IPS-18c (cell line): ENCODE data around the gene CAMK2B.

ENCODE experiments used
- H3K4me3 ChIP-seq: 2 replicates; pipeline ENCODE4 v1.7.0; 2013; ENCODE audit warnings: low read depth, mild to moderate bottlenecking, low read length, moderate library complexity; ENCODE audit not compliant: insufficient read depth
- H3K9me3 ChIP-seq: one replicate; pipeline ENCODE4 v1.6.1; 2013; ENCODE audit warnings: mild to moderate bottlenecking, low read length, moderate library complexity; ENCODE audit not compliant: control insufficient read depth, insufficient read depth

The CAMK2B gene

DNA sequence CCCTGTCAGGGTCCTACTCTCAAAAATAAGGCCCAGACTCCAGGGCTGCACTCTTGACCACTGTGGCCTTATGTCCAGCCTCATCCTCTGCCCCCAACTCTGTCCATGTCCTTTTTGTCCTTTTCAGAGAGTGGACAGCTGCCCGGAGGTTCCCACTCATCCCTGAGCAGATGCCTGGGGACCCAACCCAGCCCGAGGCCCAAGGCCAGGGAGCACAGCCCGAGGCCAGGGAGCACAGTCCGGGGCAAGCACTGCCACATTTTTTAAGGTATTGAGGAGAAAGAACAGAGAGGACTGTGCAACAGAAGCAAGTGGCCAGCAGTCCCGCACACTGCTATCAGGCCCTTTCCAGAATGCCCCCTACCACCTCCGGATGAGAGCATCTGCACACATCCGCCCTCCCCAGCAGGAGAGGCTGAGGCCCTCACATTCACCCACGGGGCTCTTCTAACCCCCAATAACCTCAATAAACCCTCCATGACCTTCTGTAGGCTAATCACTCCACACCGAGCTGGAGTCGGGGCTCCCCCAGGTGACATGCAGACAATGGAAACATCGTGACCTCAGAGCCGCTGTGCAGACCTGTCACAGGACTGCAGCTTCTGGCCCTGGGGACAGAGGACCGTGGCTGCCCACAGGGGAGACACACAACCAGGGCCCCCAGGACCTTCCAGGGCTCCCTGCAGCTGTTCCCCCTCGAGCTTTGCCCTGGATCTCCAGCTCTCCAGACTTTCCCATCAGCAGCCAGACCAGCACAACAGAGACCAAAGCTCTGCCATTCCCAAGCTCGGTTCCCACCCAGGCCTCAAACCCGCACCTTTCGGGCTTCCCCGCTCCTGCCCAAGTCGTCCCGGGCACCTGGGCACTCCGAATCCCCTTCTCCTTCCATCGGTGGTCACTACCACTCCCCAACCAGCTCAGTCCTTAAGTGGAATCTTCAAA, 51.4 kb downstream of the CAMK2B start:
- no peaks in the 10 kb centered on the region for H3K9me3 ChIP-seq

DNA sequence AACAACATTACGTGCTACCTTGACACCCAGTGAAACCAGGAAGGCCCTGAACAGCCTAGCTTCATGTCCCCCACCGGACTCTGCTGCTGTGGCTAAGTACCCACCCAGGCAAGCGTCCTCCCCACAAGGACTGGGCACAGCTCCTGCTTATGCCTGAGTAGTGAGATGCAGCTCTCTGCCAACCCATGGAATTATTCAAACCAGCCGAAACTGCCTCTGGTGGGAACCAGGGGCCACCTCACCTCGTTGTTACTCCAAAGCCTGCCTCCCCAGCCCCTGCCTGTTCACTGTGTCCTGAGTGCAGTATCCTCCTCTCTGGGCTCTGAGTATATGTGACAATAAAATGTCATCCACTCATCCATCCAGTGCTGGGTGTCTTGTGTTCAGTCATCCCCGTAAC, 52.4 kb downstream of the CAMK2B start:
- Histone ChIP-seq H3K9me3 (no peaks in the 10 kb centered on the region), H3K4me3 (no peak overlapping the region)

More for the DNA sequence above, 51.4 kb downstream of the CAMK2B start:
- H3K4me3 ChIP-seq: no peak overlapping the region

DNA sequence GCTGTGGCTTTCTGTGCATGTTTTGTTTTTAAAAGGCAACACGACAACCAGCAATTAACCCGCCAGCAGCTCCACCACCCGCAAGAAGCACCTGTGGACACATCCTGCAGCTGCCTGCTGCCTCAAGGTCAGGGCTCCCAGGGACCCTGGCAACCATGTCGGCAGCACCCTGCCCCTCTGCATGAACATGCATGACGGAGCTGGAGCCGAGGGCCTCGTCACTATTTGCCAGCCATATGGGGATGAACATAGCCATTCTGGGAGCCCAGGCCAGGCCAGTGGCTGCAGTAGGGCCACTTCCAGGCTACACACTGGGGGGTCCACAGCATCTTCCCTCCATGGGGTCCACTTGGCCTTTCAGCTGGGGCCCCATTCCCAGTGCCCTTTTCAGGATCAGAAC, 52.9 kb downstream of the CAMK2B start:
- H3K4me3 ChIP-seq: no peak overlapping the region

DNA sequence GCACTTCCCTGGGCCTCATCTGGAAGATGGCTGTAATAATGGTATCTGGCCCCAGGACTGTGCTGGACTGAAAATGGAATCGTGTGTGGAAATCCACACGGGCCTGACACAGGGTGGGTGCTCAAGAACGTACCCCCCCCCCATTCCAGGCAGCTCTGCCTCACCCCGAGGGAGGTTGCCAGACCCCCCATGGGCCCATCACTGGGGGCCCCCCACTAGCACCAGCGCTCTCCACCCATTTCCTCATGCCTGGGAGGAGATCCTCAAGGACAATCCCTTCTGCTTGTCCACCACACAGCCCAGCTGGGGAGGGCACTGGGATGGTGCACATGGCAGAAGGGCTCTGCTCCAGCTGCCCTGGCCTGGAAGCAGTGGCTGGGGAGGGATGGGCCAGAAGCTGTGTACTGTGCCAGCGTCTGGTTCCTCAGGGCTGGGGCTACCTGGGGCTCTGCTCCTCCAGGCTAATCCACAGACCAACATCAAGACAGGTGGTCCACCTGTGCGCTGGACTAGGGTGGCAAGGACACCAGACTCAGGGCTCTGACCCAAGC, 55.4 kb downstream of the CAMK2B start:
- no peaks in the 10 kb centered on the region for H3K9me3 ChIP-seq
- no peak overlapping the region for H3K4me3 ChIP-seq

More for the DNA sequence above, 52.9 kb downstream of the CAMK2B start:
- no peaks in the 10 kb centered on the region for H3K9me3 ChIP-seq

DNA sequence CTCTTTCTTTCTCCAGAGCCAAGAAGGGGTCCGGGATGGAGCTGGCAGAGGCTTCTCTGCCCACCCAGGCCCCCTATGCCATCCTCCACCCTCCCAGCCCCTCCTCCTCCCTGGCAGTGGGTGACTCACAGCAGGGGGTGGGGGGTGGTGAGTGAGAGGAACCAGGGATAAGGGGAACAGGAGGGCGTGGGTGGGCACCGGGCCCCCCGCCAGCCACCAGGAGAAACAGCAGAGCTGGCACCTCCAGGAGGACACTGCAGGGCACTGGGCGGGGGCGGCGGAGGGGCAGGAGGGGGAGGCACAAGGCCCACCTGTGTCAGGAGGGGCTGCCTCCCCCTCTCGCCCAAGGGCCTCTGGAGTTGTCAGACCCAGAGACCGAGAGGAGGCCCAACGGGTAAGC, 56.0 kb downstream of the CAMK2B start:
- H3K4me3 ChIP-seq: no peak overlapping the region
- no peaks in the 10 kb centered on the region for H3K9me3 ChIP-seq

DNA sequence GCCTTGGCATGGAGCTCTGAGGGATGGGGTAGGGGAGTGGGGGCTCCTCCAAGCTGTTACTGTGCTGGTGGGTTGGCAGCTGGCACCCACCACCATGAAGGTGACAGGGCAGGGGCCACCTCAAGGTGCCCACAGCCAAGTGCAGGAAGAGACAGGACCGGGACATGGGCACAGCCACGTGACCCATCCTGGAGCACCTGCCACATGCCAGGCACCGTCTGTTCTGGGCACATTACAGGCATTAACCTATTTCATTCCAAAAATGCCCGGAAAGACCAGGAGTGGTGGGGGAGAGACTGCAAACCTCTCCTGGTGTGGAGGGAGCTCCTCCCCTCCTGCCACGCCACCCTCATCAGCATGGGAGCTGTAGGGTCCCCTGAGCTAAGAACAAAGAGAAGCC, 56.7 kb downstream of the CAMK2B start:
- no peak overlapping the region for H3K4me3 ChIP-seq
- H3K9me3 ChIP-seq: no peaks in the 10 kb centered on the region

DNA sequence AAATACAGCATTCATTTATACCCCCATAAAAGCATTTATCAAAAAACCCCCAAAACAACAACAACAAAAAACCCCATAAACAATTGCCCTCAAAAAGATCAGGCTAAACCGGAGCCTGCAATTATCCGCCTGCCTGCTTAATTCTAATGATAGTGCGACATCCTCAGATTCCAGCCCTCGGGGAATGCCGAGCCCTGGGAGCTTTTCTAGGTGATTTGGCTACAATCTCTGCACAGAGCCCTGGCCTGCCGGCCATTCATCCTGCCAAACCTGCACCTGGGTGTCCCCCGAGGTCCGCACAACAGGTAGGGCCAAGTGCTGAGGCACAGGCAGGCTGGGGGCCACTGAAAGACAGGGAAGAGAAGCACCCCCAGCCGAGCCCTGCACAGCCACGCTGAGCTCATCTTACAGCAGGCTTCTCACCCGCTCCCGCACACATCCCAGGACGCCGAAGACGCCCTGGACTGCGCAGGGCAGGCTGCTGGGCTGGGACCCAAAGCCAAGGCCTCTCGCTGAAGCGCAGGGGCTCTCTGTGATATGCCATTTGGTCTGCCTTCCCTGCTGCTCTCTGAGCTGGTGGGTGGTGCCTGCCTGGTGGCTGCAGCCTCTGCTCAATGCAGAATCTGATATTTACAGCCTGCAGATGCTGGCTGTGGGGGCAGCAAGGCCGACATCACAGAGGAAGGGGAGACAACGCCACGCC, 57.5 kb downstream of the CAMK2B start:
- H3K9me3 ChIP-seq: no peaks in the 10 kb centered on the region
- H3K4me3 ChIP-seq: no peak overlapping the region

DNA sequence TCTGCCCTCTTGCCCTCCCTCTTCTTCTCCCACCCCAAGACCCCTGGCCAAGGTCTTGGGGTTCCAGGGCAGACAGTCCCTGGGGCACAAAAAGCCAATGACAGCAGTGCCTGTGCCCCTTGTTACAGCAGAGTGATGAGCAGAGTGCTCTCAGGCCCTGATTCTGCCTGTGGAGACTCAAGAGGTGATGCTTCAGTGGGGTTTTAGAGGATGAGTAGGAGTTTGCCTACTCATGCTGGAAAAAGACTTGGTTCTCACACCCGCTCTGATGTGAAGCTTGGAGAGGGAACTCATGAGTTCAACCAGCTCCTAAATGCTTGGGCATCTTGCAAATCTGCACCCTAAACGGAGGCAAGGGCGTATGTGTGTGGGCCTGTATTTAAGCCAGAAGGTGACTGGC, 58.2 kb downstream of the CAMK2B start:
- Histone ChIP-seq H3K4me3 (no peak overlapping the region), H3K9me3 (no peaks in the 10 kb centered on the region)

DNA sequence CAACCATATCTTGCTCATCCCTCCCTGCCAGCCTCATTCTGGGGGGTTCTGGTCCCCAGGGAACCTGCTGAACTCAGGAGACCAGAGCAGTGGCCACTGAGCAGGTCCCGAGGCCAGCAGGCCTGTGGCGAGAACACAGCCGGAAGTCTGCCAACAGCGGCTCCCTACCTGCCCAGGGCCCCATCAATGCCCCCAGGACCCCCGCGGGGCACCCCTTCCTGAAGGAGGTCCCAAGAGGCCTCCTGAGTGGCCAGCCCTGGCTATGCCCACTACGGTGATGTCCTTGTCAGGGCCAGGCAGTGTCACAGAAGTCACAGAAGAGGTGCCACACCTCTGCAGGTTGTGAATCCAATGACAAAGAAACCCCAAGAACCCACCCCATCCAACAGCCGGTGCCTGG, 58.9 kb downstream of the CAMK2B start:
- no peaks in the 10 kb centered on the region for H3K9me3 ChIP-seq
- no peak overlapping the region for H3K4me3 ChIP-seq

DNA sequence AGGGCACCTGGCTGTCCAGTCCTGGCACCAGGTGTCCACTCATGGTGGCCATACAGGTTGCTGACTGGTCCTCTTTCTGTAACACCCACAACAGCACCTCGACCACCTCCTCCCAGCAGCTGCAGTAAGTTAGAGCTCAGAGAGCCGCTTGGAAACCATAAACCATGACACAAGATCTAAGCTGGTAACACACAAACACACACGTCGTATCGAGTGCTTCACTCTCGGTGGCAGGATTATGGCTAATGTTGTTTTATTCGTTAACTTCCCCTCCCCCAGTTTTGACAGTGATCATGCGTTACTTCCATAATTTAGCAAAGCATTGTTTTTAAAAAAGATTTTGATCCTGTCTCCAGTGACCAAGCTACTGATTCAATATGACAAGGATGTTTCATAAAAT, 59.7 kb downstream of the CAMK2B start:
- Histone ChIP-seq H3K4me3 (no peak overlapping the region), H3K9me3 (no peaks in the 10 kb centered on the region)

DNA sequence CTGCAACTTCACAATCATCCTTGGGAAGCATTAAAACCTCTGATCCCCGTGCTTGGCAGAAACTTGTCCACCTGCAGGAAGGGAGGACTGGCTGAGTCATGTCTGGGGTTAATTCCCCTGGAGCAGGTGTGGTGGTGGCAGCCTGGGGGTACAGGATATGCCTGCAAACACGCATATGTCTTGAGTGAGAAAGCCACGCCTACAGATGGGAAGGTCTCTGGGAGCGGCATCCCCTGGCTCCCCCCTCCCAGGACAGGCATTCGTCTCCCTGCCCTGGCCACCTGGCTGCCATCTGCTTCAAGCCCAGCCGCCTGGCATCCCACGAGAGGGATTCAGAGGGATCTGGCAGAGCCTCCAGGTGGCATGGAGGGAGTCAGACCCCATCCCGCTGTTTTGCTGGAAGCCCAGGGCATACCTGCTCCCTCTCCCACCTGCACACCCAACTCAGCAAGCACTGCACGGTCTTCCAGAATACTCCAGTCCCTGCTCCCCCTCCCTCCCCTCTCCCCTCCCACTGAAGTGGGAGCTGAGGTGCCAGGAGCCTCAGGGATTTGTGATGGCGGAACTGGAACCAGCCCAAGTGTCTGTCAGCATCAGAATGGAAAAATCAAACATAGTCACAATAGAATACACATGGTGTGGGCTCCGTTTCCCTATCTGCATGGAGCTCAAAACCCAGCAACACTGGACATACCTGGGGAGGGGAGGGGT, 61.0 kb downstream of the CAMK2B start:
- H3K4me3 ChIP-seq: no peak overlapping the region

DNA sequence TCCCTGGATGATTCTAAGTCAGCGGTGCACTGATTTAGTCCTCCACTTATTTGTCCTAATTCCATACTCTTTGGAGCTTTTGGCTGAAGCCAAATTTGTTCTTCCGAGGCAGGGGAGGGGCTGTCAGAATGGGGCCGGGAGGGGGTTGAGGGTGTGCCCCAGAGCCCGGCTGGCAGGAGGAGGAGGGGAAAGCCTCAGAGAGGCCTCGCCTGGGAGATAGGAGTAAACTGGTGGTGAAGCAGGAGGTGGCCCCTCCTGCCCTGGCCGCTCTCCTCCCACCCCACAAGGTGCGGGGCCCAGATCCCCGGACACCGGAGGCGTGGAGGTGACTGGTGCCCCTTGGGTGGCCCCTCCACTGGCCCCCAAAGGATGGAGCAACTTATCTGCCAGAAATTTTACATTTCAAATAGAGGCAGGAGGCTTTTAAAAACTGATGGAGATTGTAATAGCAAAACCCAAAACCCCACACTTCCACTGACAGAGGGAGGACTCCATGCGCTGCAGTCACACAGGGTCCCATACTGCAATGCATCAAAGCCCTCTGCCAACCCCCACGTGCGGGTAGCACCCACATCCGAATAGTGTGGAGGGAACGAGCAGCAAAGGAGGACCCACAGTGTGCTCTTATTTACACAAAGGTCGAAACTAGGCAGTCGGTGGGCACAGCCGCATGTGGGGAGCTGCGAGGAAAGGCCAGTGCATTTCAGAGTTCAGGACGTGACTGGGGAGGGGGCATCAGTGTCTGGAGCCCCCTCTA, 61.9 kb downstream of the CAMK2B start:
- Histone ChIP-seq H3K9me3 (no peaks in the 10 kb centered on the region), H3K4me3 (no peak overlapping the region)

More for the DNA sequence above, 61.0 kb downstream of the CAMK2B start:
- H3K9me3 ChIP-seq: no peaks in the 10 kb centered on the region

DNA sequence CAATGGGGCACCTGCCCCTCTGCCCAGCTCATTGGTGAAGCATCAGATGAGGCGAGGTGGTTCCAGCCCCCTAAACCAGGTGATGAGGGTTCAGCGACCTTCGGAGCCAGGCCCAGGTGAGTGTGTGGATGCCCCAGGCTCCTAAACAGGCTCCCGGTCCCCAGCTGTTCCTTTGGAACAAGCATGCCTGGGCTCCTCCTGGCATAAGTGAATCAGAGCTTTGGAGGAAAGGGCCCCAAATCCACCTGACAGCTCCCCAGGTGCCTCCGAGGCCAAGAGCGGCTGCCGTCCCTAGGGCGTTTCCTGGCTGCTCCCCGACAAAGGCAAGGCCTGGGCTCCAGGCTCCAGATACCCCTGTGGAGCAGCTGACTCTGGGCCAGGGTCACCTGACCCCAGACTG, 63.4 kb downstream of the CAMK2B start:
- H3K4me3 ChIP-seq: no peak overlapping the region

DNA sequence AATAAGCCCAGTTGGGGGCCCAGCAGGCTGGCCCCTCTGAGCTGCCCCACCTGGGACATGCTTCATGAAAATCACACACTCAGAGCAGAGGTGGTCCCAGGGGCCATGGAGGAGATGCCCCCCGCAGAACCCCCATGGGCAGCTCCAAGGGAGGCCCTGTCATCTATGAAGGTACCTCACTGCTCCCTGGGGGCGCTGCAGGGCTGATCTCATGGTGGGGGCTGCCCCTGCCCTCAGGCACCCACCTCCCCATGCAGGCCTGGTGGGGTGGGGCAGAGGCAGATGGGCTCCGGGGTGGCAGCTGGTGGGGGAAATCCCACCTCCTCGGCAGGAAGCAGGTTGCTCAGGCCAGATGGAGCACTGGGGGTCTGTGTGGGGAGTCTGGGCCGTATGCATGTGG, 64.2 kb downstream of the CAMK2B start:
- no peaks in the 10 kb centered on the region for H3K9me3 ChIP-seq
- H3K4me3 ChIP-seq: no peak overlapping the region

More for the DNA sequence above, 63.4 kb downstream of the CAMK2B start:
- no peaks in the 10 kb centered on the region for H3K9me3 ChIP-seq

DNA sequence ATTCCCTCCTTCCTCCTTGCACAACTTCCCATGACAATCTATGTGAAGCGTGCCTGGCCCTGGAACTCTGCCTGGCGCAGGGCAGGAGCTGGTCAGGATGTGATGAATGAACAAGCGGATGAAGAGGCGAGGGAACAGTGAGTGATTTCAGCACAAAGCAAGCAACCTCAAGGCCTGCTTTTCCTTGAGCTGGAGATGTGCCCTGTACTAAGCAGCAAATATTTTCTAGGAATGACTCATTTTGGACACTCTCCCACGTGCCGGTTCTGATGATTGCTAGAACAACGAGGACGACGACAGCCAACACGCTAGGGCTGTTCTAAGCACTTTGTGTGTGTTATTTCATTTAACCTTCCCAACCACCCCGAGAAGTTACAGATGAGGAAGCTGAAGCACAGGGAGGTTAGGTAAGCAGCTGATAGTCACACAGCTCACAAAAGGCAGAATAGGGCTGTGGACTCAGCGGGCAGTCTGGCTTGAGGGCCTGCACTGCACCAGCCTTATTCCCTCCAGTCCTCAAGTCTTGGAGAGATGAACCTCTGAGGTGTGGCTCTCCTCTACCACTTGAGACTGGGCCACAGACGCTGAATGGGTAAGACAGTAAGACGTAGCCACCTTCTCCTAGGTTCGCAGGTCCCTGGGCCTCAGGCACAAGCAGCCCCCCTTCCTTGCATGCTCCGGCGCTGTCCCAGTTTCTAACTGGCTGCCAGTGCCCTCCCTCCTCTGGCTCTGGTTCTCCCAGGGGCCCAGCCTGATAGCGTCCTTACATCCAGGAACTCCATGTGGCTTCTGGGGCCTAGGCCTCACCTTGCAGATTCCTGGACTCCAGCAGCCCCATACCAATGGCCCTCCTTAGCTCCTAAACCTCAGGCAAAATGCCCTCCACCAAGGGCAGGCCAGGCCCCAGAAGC, 65.6 kb downstream of the CAMK2B start:
- Histone ChIP-seq H3K9me3 (no peaks in the 10 kb centered on the region), H3K4me3 (no peak overlapping the region)
